ENCODE measurements around the gene CNTNAP4.
A peak's percentile ranks its signal among the peaks of the same experiment; 100 is the strongest.

The CNTNAP4 gene

GRCh38 chr16:76276745-76277438 is at the start of gene CNTNAP4:
Gene CNTNAP4 (plus strand): TSS chr16:76277401. CDS start chr16:76277663, 262 bp downstream.
- Mint-ChIP-seq H3K27ac (peak within 1 kb of the TSS in 1 of 3 experiments; percentile 1), H3K36me3 (ENCODE audit: low read depth) (no peaks in the 10 kb centered on the region), H3K4me3 (peak within 1 kb of the TSS; percentile 42 to 78 (median 68)), H3K9me3 (no peaks in the 10 kb centered on the region), H3K27me3 (ENCODE audit: low read depth) (peaks cover 15% of the 10 kb centered on the region), H3K4me1 (peaks cover 4% of the 10 kb centered on the region)
- TF ChIP-seq, protein P1, sequence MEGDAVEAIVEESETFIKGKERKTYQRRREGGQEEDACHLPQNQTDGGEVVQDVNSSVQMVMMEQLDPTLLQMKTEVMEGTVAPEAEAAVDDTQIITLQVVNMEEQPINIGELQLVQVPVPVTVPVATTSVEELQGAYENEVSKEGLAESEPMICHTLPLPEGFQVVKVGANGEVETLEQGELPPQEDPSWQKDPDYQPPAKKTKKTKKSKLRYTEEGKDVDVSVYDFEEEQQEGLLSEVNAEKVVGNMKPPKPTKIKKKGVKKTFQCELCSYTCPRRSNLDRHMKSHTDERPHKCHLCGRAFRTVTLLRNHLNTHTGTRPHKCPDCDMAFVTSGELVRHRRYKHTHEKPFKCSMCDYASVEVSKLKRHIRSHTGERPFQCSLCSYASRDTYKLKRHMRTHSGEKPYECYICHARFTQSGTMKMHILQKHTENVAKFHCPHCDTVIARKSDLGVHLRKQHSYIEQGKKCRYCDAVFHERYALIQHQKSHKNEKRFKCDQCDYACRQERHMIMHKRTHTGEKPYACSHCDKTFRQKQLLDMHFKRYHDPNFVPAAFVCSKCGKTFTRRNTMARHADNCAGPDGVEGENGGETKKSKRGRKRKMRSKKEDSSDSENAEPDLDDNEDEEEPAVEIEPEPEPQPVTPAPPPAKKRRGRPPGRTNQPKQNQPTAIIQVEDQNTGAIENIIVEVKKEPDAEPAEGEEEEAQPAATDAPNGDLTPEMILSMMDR (IDR thresholded peaks at IDR 0.05; ENCODE audit: unreplicated experiment in 3 of 3) = no peak

DNA sequence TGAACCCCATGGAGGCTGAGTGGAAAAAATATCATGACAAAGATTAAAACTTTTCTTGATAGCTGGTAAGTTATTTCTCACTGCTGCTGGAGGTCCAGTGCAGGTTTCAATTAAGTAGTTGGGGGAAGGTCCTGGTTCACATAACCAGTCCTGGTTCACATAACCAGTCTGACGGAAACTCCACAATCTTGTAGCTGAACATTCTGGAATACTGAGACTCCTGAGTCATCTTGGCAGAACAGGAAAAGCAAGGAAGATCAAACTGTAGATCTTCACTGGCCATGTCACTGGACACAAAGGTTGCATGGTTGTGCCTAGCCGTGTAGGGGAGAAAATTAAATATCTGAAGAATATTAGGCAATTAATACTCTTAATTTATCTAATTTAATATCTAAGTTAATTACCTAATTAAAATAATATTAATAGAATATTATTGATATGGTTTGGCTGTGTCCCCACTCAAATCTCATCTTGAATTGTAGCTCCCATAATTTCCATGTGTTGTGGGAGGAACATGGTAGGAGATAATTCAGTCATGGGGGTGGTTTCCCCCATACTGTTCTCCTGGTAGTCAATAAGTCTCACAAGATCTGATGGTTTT is 48.6 kb upstream of the CNTNAP4 start:
- no peaks in the 10 kb centered on the region for H3K36me3 Mint-ChIP-seq (ENCODE audit: low read depth)
- H3K27me3 Mint-ChIP-seq (ENCODE audit: low read depth) = no peaks in the 10 kb centered on the region
- peaks cover 2% of the 10 kb centered on the region for H3K9me3 Mint-ChIP-seq
- no peak overlapping the region for H3K4me3 Mint-ChIP-seq
- no peak overlapping the region for H3K27ac Mint-ChIP-seq
- H3K4me1 Mint-ChIP-seq = no peaks in the 10 kb centered on the region
- TF ChIP-seq, protein P1 (IDR thresholded peaks at IDR 0.05; ENCODE audit: unreplicated experiment in 3 of 3) = no peak

- no peaks in the 10 kb centered on the region for H3K27me3 Mint-ChIP-seq (ENCODE audit: low read depth)
- no peaks in the 10 kb centered on the region for H3K4me1 Mint-ChIP-seq
- TF ChIP-seq, protein P1 (IDR thresholded peaks at IDR 0.05; ENCODE audit: unreplicated experiment in 3 of 3) = no peak
- H3K27ac Mint-ChIP-seq = no peak overlapping the region
- H3K4me3 Mint-ChIP-seq = no peak overlapping the region
- H3K9me3 Mint-ChIP-seq = peaks cover under 1% of the 10 kb centered on the region
- no peaks in the 10 kb centered on the region for H3K36me3 Mint-ChIP-seq (ENCODE audit: low read depth)
Measured at GRCh38 chr16:76232704-76233103, 44.5 kb upstream of the CNTNAP4 start.

GRCh38 chr16:76235025-76235424 is 42.2 kb upstream of the CNTNAP4 start:
- H3K4me3 Mint-ChIP-seq = no peak overlapping the region

GRCh38 chr16:76235426-76235825 is 41.8 kb upstream of the CNTNAP4 start:
- H3K4me1 Mint-ChIP-seq = no peaks in the 10 kb centered on the region
- no peak overlapping the region for H3K27ac Mint-ChIP-seq
- H3K9me3 Mint-ChIP-seq = no peaks in the 10 kb centered on the region
- TF ChIP-seq, protein P1 (IDR thresholded peaks at IDR 0.05; ENCODE audit: unreplicated experiment in 3 of 3) = no peak
- no peaks in the 10 kb centered on the region for H3K27me3 Mint-ChIP-seq (ENCODE audit: low read depth)
- H3K36me3 Mint-ChIP-seq (ENCODE audit: low read depth) = no peaks in the 10 kb centered on the region
- no peak overlapping the region for H3K4me3 Mint-ChIP-seq

More at GRCh38 chr16:76235025-76235424, 42.2 kb upstream of the CNTNAP4 start:
- TF ChIP-seq, protein P1 (IDR thresholded peaks at IDR 0.05; ENCODE audit: unreplicated experiment in 3 of 3) = no peak
- Mint-ChIP-seq H3K4me1 (no peaks in the 10 kb centered on the region), H3K9me3 (no peaks in the 10 kb centered on the region), H3K27ac (no peak overlapping the region), H3K36me3 (ENCODE audit: low read depth) (no peaks in the 10 kb centered on the region), H3K27me3 (ENCODE audit: low read depth) (no peaks in the 10 kb centered on the region)

Data from nephron (organoid).